KMS-11 (cell line): ENCODE measurements around the gene ZNF410.
"Not testable (repeated sequence)": the region's sequence is repeated elsewhere in the genome, so short reads cannot be mapped to it uniquely, and the experiment has no call there.

ENCODE experiments used
- H2AFZ ChIP-seq: fragments of 200-600 bp; sonication (generic); 2 replicates; pipeline ENCODE4 v1.6.1; 2016; ENCODE audit warnings: antibody characterized with exemption, mixed run types, low read depth
- H3K27ac ChIP-seq: fragments of 200-600 bp; sonication (generic); 2 replicates; pipeline ENCODE4 v1.6.1; 2016; ENCODE audit warnings: mild to moderate bottlenecking, mixed run types
- H3K27me3 ChIP-seq: fragments of 200-600 bp; sonication (generic); 2 replicates; pipeline ENCODE4 v1.6.1; 2017; ENCODE audit warnings: mild to moderate bottlenecking, low read depth, mixed run types, moderate library complexity; ENCODE audit not compliant: insufficient read depth
- H3K36me3 ChIP-seq: fragments of 200-600 bp; sonication (generic); 2 replicates; pipeline ENCODE4 v1.6.1; 2017; ENCODE audit warnings: mild to moderate bottlenecking, mixed run types; ENCODE audit not compliant: insufficient read depth
- H3K4me1 ChIP-seq: fragments of 200-600 bp; sonication (generic); 2 replicates; pipeline ENCODE4 v1.6.1; 2016; ENCODE audit warnings: mild to moderate bottlenecking, low read depth, mixed run types; ENCODE audit not compliant: poor library complexity, severe bottlenecking
- H3K4me2 ChIP-seq: fragments of 200-600 bp; sonication (generic); 2 replicates; pipeline ENCODE4 v1.7.0; 2016; ENCODE audit warnings: mild to moderate bottlenecking, mixed run types
- H3K4me3 ChIP-seq: fragments of 200-600 bp; sonication (generic); IDR thresholded peaks from 2 replicates; pipeline ENCODE4 v1.6.1; 2017; ENCODE audit warnings: low read depth, low read length, mixed read lengths; ENCODE audit not compliant: insufficient read depth
- H3K79me2 ChIP-seq: fragments of 200-600 bp; sonication (generic); 2 replicates; pipeline ENCODE4 v1.6.1; 2016; ENCODE audit warnings: low read depth, mixed run types; ENCODE audit not compliant: insufficient read depth
- H3K9ac ChIP-seq: fragments of 200-600 bp; sonication (generic); 2 replicates; pipeline ENCODE4 v1.6.1; 2016; ENCODE audit warnings: mild to moderate bottlenecking, mixed run types
- H4K20me1 ChIP-seq: fragments of 200-600 bp; sonication (generic); 2 replicates; pipeline ENCODE4 v1.6.1; 2016; ENCODE audit warnings: mild to moderate bottlenecking, mixed run types; ENCODE audit not compliant: insufficient read depth
- CTCF ChIP-seq: fragments of 200-600 bp; sonication (generic); conservative IDR thresholded peaks from 2 replicates; pipeline ENCODE4 v1.6.1; 2017; ENCODE audit warnings: low read depth, mild to moderate bottlenecking, antibody characterized with exemption, low read length, moderate library complexity, mixed read lengths

ZNF410 gene

GRCh38 chr14:73886449-73887317 is at the start of gene ZNF410:
ZNF410 (plus strand) TSS chr14:73886859; CDS start chr14:73892176, 5,317 bp downstream.
- Histone ChIP-seq H3K27ac (peak within 1 kb of the TSS; percentile 80), H3K9ac (peak within 1 kb of the TSS; percentile 74), H3K4me1 (peaks cover 11% of the 10 kb centered on the region), H3K79me2 (peaks cover 54% of the 10 kb centered on the region), H3K27me3 (no peaks in the 10 kb centered on the region), H2AFZ (peak within 1 kb of the TSS; percentile 98), H3K4me2 (peak within 1 kb of the TSS; percentile 68), H3K36me3 (no peaks in the 10 kb centered on the region), H3K4me3 (no peak within 1 kb of the TSS), H4K20me1 (no peaks in the 10 kb centered on the region)
- no peak for TF ChIP-seq CTCF

GRCh38 chr14:73838293-73839034 is 48.2 kb upstream of the ZNF410 start:
- not testable (repeated sequence) for H3K9ac ChIP-seq, H3K79me2 ChIP-seq, H3K4me2 ChIP-seq, H3K36me3 ChIP-seq, H3K27ac ChIP-seq, H3K4me3 ChIP-seq, H4K20me1 ChIP-seq, H3K4me1 ChIP-seq, H2AFZ ChIP-seq, H3K27me3 ChIP-seq

- no peak overlapping the region for H3K27ac ChIP-seq
- no peaks in the 10 kb centered on the region for H3K27me3 ChIP-seq
- no peak overlapping the region for H3K9ac ChIP-seq
These were observed 44.5 kb upstream of the ZNF410 start for GRCh38 chr14:73842201-73842600.

GRCh38 chr14:73842851-73843250 is 43.8 kb upstream of the ZNF410 start:
- Histone ChIP-seq H3K36me3 (no peaks in the 10 kb centered on the region), H3K4me3 (no peak overlapping the region), H4K20me1 (no peaks in the 10 kb centered on the region), H3K4me1 (no peaks in the 10 kb centered on the region), H2AFZ (no peak overlapping the region), H3K4me2 (no peak overlapping the region), H3K9ac (no peak overlapping the region), H3K27ac (no peak overlapping the region), H3K27me3 (no peaks in the 10 kb centered on the region), H3K79me2 (no peaks in the 10 kb centered on the region)
- TF ChIP-seq CTCF = no peak

More at GRCh38 chr14:73842201-73842600, 44.5 kb upstream of the ZNF410 start:
- Histone ChIP-seq H3K4me2 (no peak overlapping the region), H3K36me3 (no peaks in the 10 kb centered on the region), H3K79me2 (no peaks in the 10 kb centered on the region), H4K20me1 (no peaks in the 10 kb centered on the region), H3K4me3 (no peak overlapping the region), H2AFZ (no peak overlapping the region), H3K4me1 (no peaks in the 10 kb centered on the region)
- TF ChIP-seq CTCF = no peak
